ENCODE measurements around the gene HID1. TPM values are rescaled to one million over a fixed set of nuclear protein-coding genes. Genes with fewer than 3 reads are reported as not detected.

The HID1 gene
- total and polyA plus RNA-seq, 2 experiments from 2014 or later, result not detected

- Histone ChIP-seq H3F3A (ENCODE audit: insufficient read depth) (no peaks in the 10 kb centered on the region), H3K36me3 (ENCODE audit: low read depth) (no peaks in the 10 kb centered on the region), H4K20me1 (ENCODE audit: insufficient read depth) (no peaks in the 10 kb centered on the region), H3K9me2 (ENCODE audit: insufficient read depth) (no peaks in the 10 kb centered on the region), H3K9me3 (ENCODE audit: low read depth) (no peaks in the 10 kb centered on the region), H3K79me2 (ENCODE audit: insufficient read depth) (no peaks in the 10 kb centered on the region), H3K4me3 (peak overlapping the region; percentile 27; the same call in 1 of the 2 replicates), H3K27me3 (replicated peaks; ENCODE audit: insufficient read depth) (peaks cover 50% of the 10 kb centered on the region), H3K4me2 (ENCODE audit: unreplicated experiment) (peak overlapping the region; percentile 58), H3K4me1 (ENCODE audit: insufficient read depth) (no peaks in the 10 kb centered on the region), H3K9ac (no peak overlapping the region), H2AFZ (peak overlapping the region; percentile 42), H3K27ac (no peak overlapping the region)
- TF ChIP-seq EZH2 (IDR thresholded peaks at IDR 0.05; ENCODE audit: insufficient read depth, poor library complexity, severe bottlenecking), result peak; percentile 39
- no peak for TF ChIP-seq EZH2phosphoT487 (IDR thresholded peaks at IDR 0.05; ENCODE audit: insufficient read depth, low read depth)
- 23 to 28% methylated on average over 62 to 64 of the region's 67 CpGs for WGBS, 2 experiments (ENCODE audit: low coverage in 1 of 2, low lambda C conversion rate in 2 of 2, missing lambda C conversion rate in 2 of 2)
- peak; percentile 65 for DNase-seq
- in situ Hi-C loops (cut with MboI), result no loop called here
These were observed 52.9 kb downstream of the HID1 start for GRCh38 chr17:74919440-74920305.

GRCh38 chr17:74918906-74919305 is 53.7 kb downstream of the HID1 start:
- no peak for TF ChIP-seq EZH2phosphoT487 (IDR thresholded peaks at IDR 0.05; ENCODE audit: insufficient read depth, low read depth)
- no peak for TF ChIP-seq EZH2 (IDR thresholded peaks at IDR 0.05; ENCODE audit: insufficient read depth, poor library complexity, severe bottlenecking)
- Histone ChIP-seq H3K9me3 (ENCODE audit: low read depth) (no peaks in the 10 kb centered on the region), H4K20me1 (ENCODE audit: insufficient read depth) (no peaks in the 10 kb centered on the region), H3K27ac (no peak overlapping the region), H3K9ac (no peak overlapping the region), H3K4me3 (no peak overlapping the region), H3K4me1 (ENCODE audit: insufficient read depth) (no peaks in the 10 kb centered on the region), H3K79me2 (ENCODE audit: insufficient read depth) (no peaks in the 10 kb centered on the region), H3K4me2 (ENCODE audit: unreplicated experiment) (no peak overlapping the region), H2AFZ (no peak overlapping the region), H3K9me2 (ENCODE audit: insufficient read depth) (no peaks in the 10 kb centered on the region), H3K27me3 (replicated peaks; ENCODE audit: insufficient read depth) (peaks cover 43% of the 10 kb centered on the region), H3K36me3 (ENCODE audit: low read depth) (no peaks in the 10 kb centered on the region), H3F3A (ENCODE audit: insufficient read depth) (no peaks in the 10 kb centered on the region)
- 89 to 93% methylated on average over 5 of the region's 5 CpGs for WGBS, 2 experiments (ENCODE audit: low coverage in 1 of 2, low lambda C conversion rate in 2 of 2, missing lambda C conversion rate in 2 of 2)
- in situ Hi-C loops (cut with MboI), result no loop called here
- DNase-seq, result no peak

GRCh38 chr17:74917430-74917829 is 55.1 kb downstream of the HID1 start:
- Histone ChIP-seq H3F3A (ENCODE audit: insufficient read depth) (no peaks in the 10 kb centered on the region), H3K36me3 (ENCODE audit: low read depth) (no peaks in the 10 kb centered on the region), H3K79me2 (ENCODE audit: insufficient read depth) (no peaks in the 10 kb centered on the region), H3K4me3 (no peak overlapping the region), H3K4me1 (ENCODE audit: insufficient read depth) (no peaks in the 10 kb centered on the region), H3K9ac (no peak overlapping the region), H3K27me3 (replicated peaks; ENCODE audit: insufficient read depth) (peaks cover 29% of the 10 kb centered on the region), H3K4me2 (ENCODE audit: unreplicated experiment) (no peak overlapping the region), H4K20me1 (ENCODE audit: insufficient read depth) (no peaks in the 10 kb centered on the region), H2AFZ (no peak overlapping the region), H3K9me3 (ENCODE audit: low read depth) (no peaks in the 10 kb centered on the region), H3K27ac (no peak overlapping the region), H3K9me2 (ENCODE audit: insufficient read depth) (no peaks in the 10 kb centered on the region)
- no peak for TF ChIP-seq EZH2phosphoT487 (IDR thresholded peaks at IDR 0.05; ENCODE audit: insufficient read depth, low read depth)
- no peak for TF ChIP-seq EZH2 (IDR thresholded peaks at IDR 0.05; ENCODE audit: insufficient read depth, poor library complexity, severe bottlenecking)
- in situ Hi-C loops (cut with MboI), result no loop called here
- DNase-seq, result no peak
- 54% methylated on average over 8 to 10 of the region's 10 CpGs for WGBS, 2 experiments (ENCODE audit: low coverage in 1 of 2, low lambda C conversion rate in 2 of 2, missing lambda C conversion rate in 2 of 2)

- no peaks in the 10 kb centered on the region for H4K20me1 ChIP-seq (ENCODE audit: insufficient read depth)
- H3K9me2 ChIP-seq (ENCODE audit: insufficient read depth), result no peaks in the 10 kb centered on the region
- no peak overlapping the region for H3K4me2 ChIP-seq (ENCODE audit: unreplicated experiment)
- no peaks in the 10 kb centered on the region for H3K79me2 ChIP-seq (ENCODE audit: insufficient read depth)
- no peak overlapping the region for H3K9ac ChIP-seq
- H3K4me1 ChIP-seq (ENCODE audit: insufficient read depth), result no peaks in the 10 kb centered on the region
- no peak overlapping the region for H3K27ac ChIP-seq
- H3F3A ChIP-seq (ENCODE audit: insufficient read depth), result no peaks in the 10 kb centered on the region
- peaks cover 27% of the 10 kb centered on the region for H3K27me3 ChIP-seq (replicated peaks; ENCODE audit: insufficient read depth)
- TF ChIP-seq EZH2 (IDR thresholded peaks at IDR 0.05; ENCODE audit: insufficient read depth, poor library complexity, severe bottlenecking), result no peak
- TF ChIP-seq EZH2phosphoT487 (IDR thresholded peaks at IDR 0.05; ENCODE audit: insufficient read depth, low read depth), result no peak
- no peaks in the 10 kb centered on the region for H3K9me3 ChIP-seq (ENCODE audit: low read depth)
- H2AFZ ChIP-seq, result no peak overlapping the region
- H3K4me3 ChIP-seq, result no peak overlapping the region
- H3K36me3 ChIP-seq (ENCODE audit: low read depth), result no peaks in the 10 kb centered on the region
- 70 to 81% methylated on average over 11 of the region's 11 CpGs for WGBS, 2 experiments (ENCODE audit: low coverage in 1 of 2, low lambda C conversion rate in 2 of 2, missing lambda C conversion rate in 2 of 2)
- DNase-seq, result no peak
- in situ Hi-C loops (cut with MboI), result no loop called here
These were observed 55.7 kb downstream of the HID1 start for GRCh38 chr17:74916851-74917199.
